Stimulated activated CD8-positive, alpha-beta memory T cell treated with anti-CD3 and anti-CD28 coated beads, Interleukin-4, amount 100 ng/mL, for 4 hours (primary cell): Measurements from ENCODE around the gene SMAD7.

Source experiments
- DNase-seq, 2 donors: peaks; one replicate each; pipeline ENCODE4 v3.0.0-alpha.2; 2020; ENCODE audit warnings: low read depth in 2 of 2, low spot score in 1 of 2

The SMAD7 gene

GRCh38 chr18:48918660-48919456, 31.9 kb downstream of the SMAD7 start:
- DNase-seq: no peak

GRCh38 chr18:48917579-48918517, 32.9 kb downstream of the SMAD7 start:
- no peak for DNase-seq

GRCh38 chr18:48915626-48916425, 34.9 kb downstream of the SMAD7 start:
- DNase-seq: no peak

GRCh38 chr18:48914581-48915251, 36.0 kb downstream of the SMAD7 start:
- no peak for DNase-seq

GRCh38 chr18:48913775-48914174, 37.0 kb downstream of the SMAD7 start:
- DNase-seq: no peak

- DNase-seq: no peak
Measured at GRCh38 chr18:48913201-48913600, 37.6 kb downstream of the SMAD7 start.

GRCh38 chr18:48910972-48911545, 39.7 kb downstream of the SMAD7 start:
- no peak for DNase-seq

GRCh38 chr18:48909721-48910120, 41.0 kb downstream of the SMAD7 start:
- no peak for DNase-seq

GRCh38 chr18:48908916-48909315, 41.8 kb downstream of the SMAD7 start:
- DNase-seq: no peak

GRCh38 chr18:48905513-48905912, 45.3 kb downstream of the SMAD7 start:
- DNase-seq: no peak

GRCh38 chr18:48904847-48905394, 45.8 kb downstream of the SMAD7 start:
- no peak for DNase-seq

GRCh38 chr18:48904091-48904490, 46.7 kb downstream of the SMAD7 start:
- no peak for DNase-seq

GRCh38 chr18:48902856-48903601, 47.7 kb downstream of the SMAD7 start:
- no peak for DNase-seq

- no peak for DNase-seq
Measured at GRCh38 chr18:48902023-48902855, 48.5 kb downstream of the SMAD7 start.

GRCh38 chr18:48901145-48902022, 49.4 kb downstream of the SMAD7 start:
- DNase-seq: no peak

GRCh38 chr18:48900469-48900868, 50.3 kb downstream of the SMAD7 start:
- DNase-seq: no peak

GRCh38 chr18:48899558-48900174, 51.1 kb downstream of the SMAD7 start:
- DNase-seq: no peak
